Activated CD8-positive, alpha-beta memory T cell treated with anti-CD3 and anti-CD28 coated beads, Interleukin-2, amount 50 U/mL, for 24 hours (primary cell): ENCODE results near the gene OR1N1.
"Not testable (repeated sequence)": the region's sequence is repeated elsewhere in the genome, so short reads cannot be mapped to it uniquely, and the experiment has no call there.

ENCODE experiments used
- DNase-seq: peaks from one replicate; pipeline ENCODE4 v3.0.0-alpha.2; 2020; ENCODE audit errors: extremely low read depth

Gene OR1N1

GRCh38 chr9:122527193-122527592, at the start of gene OR1N1:
Gene OR1N1, minus strand, starts transcription at chr9:122527293. Its CDS starts 0 bp downstream, at chr9:122527293.
- DNase-seq = no peak

GRCh38 chr9:122572456-122572855, 45.4 kb upstream of the OR1N1 start:
- no peak for DNase-seq

- no peak for DNase-seq
These were observed 40.8 kb upstream of the OR1N1 start for GRCh38 chr9:122567901-122568300.

- DNase-seq = no peak
These were observed 35.2 kb upstream of the OR1N1 start for GRCh38 chr9:122562134-122562760.

GRCh38 chr9:122561446-122561845, 34.4 kb upstream of the OR1N1 start:
- no peak for DNase-seq

- no peak for DNase-seq
These were observed 25.7 kb upstream of the OR1N1 start, which contains the start of gene OR1N2 for GRCh38 chr9:122552812-122553211. Gene OR1N2, plus strand, starts transcription at chr9:122553112. Its CDS starts 100 bp downstream, at chr9:122553212.

GRCh38 chr9:122551371-122551770, 24.3 kb upstream of the OR1N1 start:
- DNase-seq = no peak

GRCh38 chr9:122546196-122546595, 19.1 kb upstream of the OR1N1 start:
- DNase-seq = no peak

GRCh38 chr9:122538757-122539156, 11.7 kb upstream of the OR1N1 start:
- DNase-seq = no peak

GRCh38 chr9:122537066-122537465, 10.0 kb upstream of the OR1N1 start:
- DNase-seq = not testable (repeated sequence)

- DNase-seq = no peak
These were observed 9.0 kb upstream of the OR1N1 start for GRCh38 chr9:122536134-122536533.

- DNase-seq = not testable (repeated sequence)
These were observed 4.1 kb upstream of the OR1N1 start for GRCh38 chr9:122531157-122531556.

GRCh38 chr9:122526602-122527001, 491 bp downstream of the OR1N1 start:
- DNase-seq = no peak

GRCh38 chr9:122519376-122519775, 7.7 kb downstream of the OR1N1 start:
- DNase-seq = no peak

GRCh38 chr9:122518841-122519240, 8.3 kb downstream of the OR1N1 start, which contains the start of gene OR1J4:
Gene OR1J4, plus strand, starts transcription at chr9:122519141. Its CDS starts 0 bp downstream, at chr9:122519141.
- no peak for DNase-seq

- no peak for DNase-seq
These were observed 8.9 kb downstream of the OR1N1 start for GRCh38 chr9:122518226-122518625.

- no peak for DNase-seq
These were observed 16.6 kb downstream of the OR1N1 start, which contains the start of gene OR1J2 for GRCh38 chr9:122510502-122510901. Gene OR1J2, plus strand, starts transcription at chr9:122510802. Its CDS starts 0 bp downstream, at chr9:122510802.

GRCh38 chr9:122506964-122507363, 20.1 kb downstream of the OR1N1 start:
- DNase-seq = no peak

- DNase-seq = no peak
These were observed 28.2 kb downstream of the OR1N1 start for GRCh38 chr9:122498883-122499288.

- DNase-seq = no peak
These were observed 48.0 kb downstream of the OR1N1 start for GRCh38 chr9:122479062-122479461.

GRCh38 chr9:122477826-122478225, 49.3 kb downstream of the OR1N1 start, which contains the start of gene OR1J1:
Gene OR1J1, minus strand, starts transcription at chr9:122477926. Its CDS starts 0 bp downstream, at chr9:122477926.
- no peak for DNase-seq

- no peak for DNase-seq
These were observed 49.7 kb downstream of the OR1N1 start for GRCh38 chr9:122477346-122477745.
